ENCODE measurements around the gene ADORA2A.

ADORA2A gene

DNA sequence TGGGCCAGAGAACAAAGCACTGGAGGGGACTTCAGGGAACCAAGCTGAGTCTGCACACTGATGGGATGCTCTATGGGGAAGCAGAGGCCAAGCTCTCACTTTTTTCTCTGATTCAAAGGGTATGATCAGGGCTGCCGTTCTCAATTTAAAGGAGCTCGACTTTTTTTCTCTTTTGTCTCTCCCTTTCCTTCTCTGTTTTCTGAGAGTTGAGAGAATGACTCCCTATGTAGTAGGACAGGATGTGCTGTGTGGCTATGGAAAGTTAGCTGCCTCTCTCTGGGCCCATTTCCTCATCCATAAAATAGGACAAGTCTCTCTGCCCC lies 7.9 kb downstream of the ADORA2A start:
- no peak overlapping the region for H2AFZ ChIP-seq (ENCODE audit: low read length)
- peaks cover 73% of the 10 kb centered on the region for H3K4me1 ChIP-seq (ENCODE audit: low read length)
- peaks cover 4% of the 10 kb centered on the region; the same call in 1 of the 2 replicates for H3K36me3 ChIP-seq (replicated peaks; ENCODE audit: insufficient read depth, low read length)
- no peaks in the 10 kb centered on the region for H3K27me3 ChIP-seq (replicated peaks; ENCODE audit: insufficient read depth, low read length)
- H3K9me2 ChIP-seq (replicated peaks; ENCODE audit: insufficient read depth, low read length): no peaks in the 10 kb centered on the region
- no peak for DNase-seq
- H3K9me3 ChIP-seq (replicated peaks; ENCODE audit: insufficient read depth, low read length): no peaks in the 10 kb centered on the region
- peak overlapping the region; percentile 98 for H3K27ac ChIP-seq (ENCODE audit: low read length)
- H3K4me2 ChIP-seq (ENCODE audit: low read depth, low read length): peak overlapping the region; percentile 94
- H3K9ac ChIP-seq (ENCODE audit: low read length): peak overlapping the region; percentile 80
- H3K79me2 ChIP-seq (ENCODE audit: low read length): peaks cover 90% of the 10 kb centered on the region
- no peaks in the 10 kb centered on the region for H4K20me1 ChIP-seq (ENCODE audit: insufficient read depth, low read length)
- H3K4me3 ChIP-seq (ENCODE audit: low read length): peak overlapping the region; percentile 8; the same call in 1 of the 2 replicates
- peaks cover 32% of the 10 kb centered on the region for H3F3A ChIP-seq (ENCODE audit: insufficient read depth, low read length)
- TF ChIP-seq, protein P1, sequence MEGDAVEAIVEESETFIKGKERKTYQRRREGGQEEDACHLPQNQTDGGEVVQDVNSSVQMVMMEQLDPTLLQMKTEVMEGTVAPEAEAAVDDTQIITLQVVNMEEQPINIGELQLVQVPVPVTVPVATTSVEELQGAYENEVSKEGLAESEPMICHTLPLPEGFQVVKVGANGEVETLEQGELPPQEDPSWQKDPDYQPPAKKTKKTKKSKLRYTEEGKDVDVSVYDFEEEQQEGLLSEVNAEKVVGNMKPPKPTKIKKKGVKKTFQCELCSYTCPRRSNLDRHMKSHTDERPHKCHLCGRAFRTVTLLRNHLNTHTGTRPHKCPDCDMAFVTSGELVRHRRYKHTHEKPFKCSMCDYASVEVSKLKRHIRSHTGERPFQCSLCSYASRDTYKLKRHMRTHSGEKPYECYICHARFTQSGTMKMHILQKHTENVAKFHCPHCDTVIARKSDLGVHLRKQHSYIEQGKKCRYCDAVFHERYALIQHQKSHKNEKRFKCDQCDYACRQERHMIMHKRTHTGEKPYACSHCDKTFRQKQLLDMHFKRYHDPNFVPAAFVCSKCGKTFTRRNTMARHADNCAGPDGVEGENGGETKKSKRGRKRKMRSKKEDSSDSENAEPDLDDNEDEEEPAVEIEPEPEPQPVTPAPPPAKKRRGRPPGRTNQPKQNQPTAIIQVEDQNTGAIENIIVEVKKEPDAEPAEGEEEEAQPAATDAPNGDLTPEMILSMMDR (IDR thresholded peaks at IDR 0.05; ENCODE audit: low read length): no peak
- TF ChIP-seq EZH2 (optimal IDR thresholded peaks at IDR 0.05; ENCODE audit: low read depth, low read length): no peak
- no peak for TF ChIP-seq EZH2phosphoT487 (IDR thresholded peaks at IDR 0.05; ENCODE audit: low read length)

- H3K4me1 ChIP-seq (ENCODE audit: low read length): peaks cover 67% of the 10 kb centered on the region
- H3K9me2 ChIP-seq (replicated peaks; ENCODE audit: insufficient read depth, low read length): no peaks in the 10 kb centered on the region
- H2AFZ ChIP-seq (ENCODE audit: low read length): no peak overlapping the region
- peaks cover 89% of the 10 kb centered on the region for H3K79me2 ChIP-seq (ENCODE audit: low read length)
- peaks cover 4% of the 10 kb centered on the region; the same call in 1 of the 2 replicates for H3K36me3 ChIP-seq (replicated peaks; ENCODE audit: insufficient read depth, low read length)
- no peak overlapping the region for H3K4me3 ChIP-seq (ENCODE audit: low read length)
- H4K20me1 ChIP-seq (ENCODE audit: insufficient read depth, low read length): no peaks in the 10 kb centered on the region
- DNase-seq: no peak
- TF ChIP-seq EZH2 (optimal IDR thresholded peaks at IDR 0.05; ENCODE audit: low read depth, low read length) (no peak), EZH2phosphoT487 (IDR thresholded peaks at IDR 0.05; ENCODE audit: low read length) (no peak)
- TF ChIP-seq, protein P1 (IDR thresholded peaks at IDR 0.05; ENCODE audit: low read length): no peak
- H3K4me2 ChIP-seq (ENCODE audit: low read depth, low read length): no peak overlapping the region
- no peaks in the 10 kb centered on the region for H3K9me3 ChIP-seq (replicated peaks; ENCODE audit: insufficient read depth, low read length)
- H3K27me3 ChIP-seq (replicated peaks; ENCODE audit: insufficient read depth, low read length): no peaks in the 10 kb centered on the region
- H3F3A ChIP-seq (ENCODE audit: insufficient read depth, low read length): peaks cover 32% of the 10 kb centered on the region
- H3K9ac ChIP-seq (ENCODE audit: low read length): no peak overlapping the region
- peak overlapping the region; percentile 98; the same call in 1 of the 2 replicates for H3K27ac ChIP-seq (ENCODE audit: low read length)
These were observed 8.5 kb downstream of the ADORA2A start for GRCh38 chr22:24435861-24436371.

DNA sequence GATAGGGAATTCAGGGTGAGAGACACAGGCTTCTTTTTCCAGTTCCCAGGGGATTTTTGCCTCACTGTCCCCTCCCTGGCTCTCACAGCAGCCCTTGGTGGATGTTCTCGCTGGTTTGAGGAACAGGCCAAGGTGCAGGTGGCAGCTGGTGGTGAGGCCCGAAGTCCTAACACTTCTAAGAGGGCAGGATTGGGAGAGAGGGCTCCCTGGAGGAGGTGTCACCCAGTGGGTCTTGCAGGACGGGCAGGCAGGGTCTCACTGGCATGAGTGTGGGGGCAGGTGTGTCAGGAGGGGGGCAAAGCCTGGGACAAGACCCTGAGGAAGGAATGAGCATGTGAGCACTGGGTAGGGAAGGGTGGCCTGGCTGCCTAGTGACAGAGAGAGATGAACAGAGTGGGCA lies 9.2 kb downstream of the ADORA2A start:
- Histone ChIP-seq H3K9me3 (replicated peaks; ENCODE audit: insufficient read depth, low read length) (no peaks in the 10 kb centered on the region), H3K9ac (ENCODE audit: low read length) (no peak overlapping the region), H3K4me1 (ENCODE audit: low read length) (peaks cover 61% of the 10 kb centered on the region), H3K79me2 (ENCODE audit: low read length) (peaks cover 87% of the 10 kb centered on the region), H3K4me2 (ENCODE audit: low read depth, low read length) (no peak overlapping the region), H3F3A (ENCODE audit: insufficient read depth, low read length) (peaks cover 32% of the 10 kb centered on the region), H3K4me3 (ENCODE audit: low read length) (no peak overlapping the region), H2AFZ (ENCODE audit: low read length) (no peak overlapping the region), H4K20me1 (ENCODE audit: insufficient read depth, low read length) (no peaks in the 10 kb centered on the region), H3K9me2 (replicated peaks; ENCODE audit: insufficient read depth, low read length) (no peaks in the 10 kb centered on the region), H3K27me3 (replicated peaks; ENCODE audit: insufficient read depth, low read length) (no peaks in the 10 kb centered on the region), H3K27ac (ENCODE audit: low read length) (peak overlapping the region; percentile 52; the same call in 1 of the 2 replicates), H3K36me3 (replicated peaks; ENCODE audit: insufficient read depth, low read length) (peaks cover 4% of the 10 kb centered on the region; the same call in 1 of the 2 replicates)
- TF ChIP-seq EZH2 (optimal IDR thresholded peaks at IDR 0.05; ENCODE audit: low read depth, low read length): no peak
- no peak for DNase-seq

DNA sequence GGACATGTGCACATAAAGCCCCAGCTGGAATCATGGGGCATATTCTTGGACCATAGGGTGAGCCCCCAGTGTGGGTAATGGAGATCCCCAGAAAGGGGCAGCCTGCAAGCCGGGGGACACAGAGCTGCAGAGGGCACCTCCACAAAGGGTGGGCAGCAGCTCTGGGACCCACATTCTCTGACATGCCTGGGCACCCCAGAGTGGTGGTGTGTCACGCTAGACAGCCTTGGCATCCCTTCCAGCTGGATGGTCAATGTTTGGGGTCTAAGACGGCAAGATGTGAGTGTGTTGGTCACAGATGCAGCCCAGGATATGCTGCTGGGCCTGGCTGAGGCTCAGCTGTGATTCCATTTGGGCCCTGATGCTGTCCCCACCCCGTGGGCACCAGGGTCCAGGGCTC lies 9.7 kb downstream of the ADORA2A start:
- H3K9me2 ChIP-seq (replicated peaks; ENCODE audit: insufficient read depth, low read length): no peaks in the 10 kb centered on the region
- peaks cover 4% of the 10 kb centered on the region; the same call in 1 of the 2 replicates for H3K36me3 ChIP-seq (replicated peaks; ENCODE audit: insufficient read depth, low read length)
- peaks cover 86% of the 10 kb centered on the region for H3K79me2 ChIP-seq (ENCODE audit: low read length)
- no peak overlapping the region for H3K4me2 ChIP-seq (ENCODE audit: low read depth, low read length)
- no peak overlapping the region for H2AFZ ChIP-seq (ENCODE audit: low read length)
- no peak overlapping the region for H3K4me3 ChIP-seq (ENCODE audit: low read length)
- no peaks in the 10 kb centered on the region for H4K20me1 ChIP-seq (ENCODE audit: insufficient read depth, low read length)
- peaks cover 32% of the 10 kb centered on the region for H3F3A ChIP-seq (ENCODE audit: insufficient read depth, low read length)
- H3K9ac ChIP-seq (ENCODE audit: low read length): no peak overlapping the region
- H3K27me3 ChIP-seq (replicated peaks; ENCODE audit: insufficient read depth, low read length): no peaks in the 10 kb centered on the region
- H3K27ac ChIP-seq (ENCODE audit: low read length): peak overlapping the region; percentile 52; the same call in 1 of the 2 replicates
- TF ChIP-seq EZH2phosphoT487 (IDR thresholded peaks at IDR 0.05; ENCODE audit: low read length) (no peak), EZH2 (optimal IDR thresholded peaks at IDR 0.05; ENCODE audit: low read depth, low read length) (no peak)
- TF ChIP-seq, protein P1 (IDR thresholded peaks at IDR 0.05; ENCODE audit: low read length): no peak
- peaks cover 55% of the 10 kb centered on the region for H3K4me1 ChIP-seq (ENCODE audit: low read length)
- no peak for DNase-seq
- no peaks in the 10 kb centered on the region for H3K9me3 ChIP-seq (replicated peaks; ENCODE audit: insufficient read depth, low read length)

Data from MM.1S (cell line).